Activated T-helper 1 cell treated with Interleukin-2 at 50 U/mL for 16 hours (primary cell): ENCODE data around the gene CDKAL1.

ENCODE experiments used
- DNase-seq: peaks from one replicate; pipeline ENCODE4 v3.0.0-alpha.2; 2020; ENCODE audit warnings: low read depth

CDKAL1 gene

DNA sequence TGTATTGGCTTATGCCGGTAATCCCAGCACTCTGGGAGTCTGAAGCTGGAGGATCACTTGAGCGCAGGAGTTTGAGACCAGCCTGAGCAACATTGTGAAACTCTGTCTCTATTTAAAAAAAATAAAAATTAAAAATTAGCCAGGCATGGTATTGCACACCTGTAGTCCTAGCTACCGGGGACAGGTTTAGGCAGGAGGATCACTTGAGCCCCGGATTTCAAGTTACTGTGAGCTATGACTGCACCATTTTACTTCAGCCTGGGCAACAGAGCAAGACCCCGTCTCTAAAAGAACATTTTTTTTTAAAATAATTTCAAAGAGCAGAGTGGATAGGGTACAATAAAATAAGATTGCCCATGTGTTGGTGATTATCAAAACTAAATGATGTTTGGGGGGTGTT lies 576.4 kb downstream of the CDKAL1 start:
- no peak for DNase-seq

DNA sequence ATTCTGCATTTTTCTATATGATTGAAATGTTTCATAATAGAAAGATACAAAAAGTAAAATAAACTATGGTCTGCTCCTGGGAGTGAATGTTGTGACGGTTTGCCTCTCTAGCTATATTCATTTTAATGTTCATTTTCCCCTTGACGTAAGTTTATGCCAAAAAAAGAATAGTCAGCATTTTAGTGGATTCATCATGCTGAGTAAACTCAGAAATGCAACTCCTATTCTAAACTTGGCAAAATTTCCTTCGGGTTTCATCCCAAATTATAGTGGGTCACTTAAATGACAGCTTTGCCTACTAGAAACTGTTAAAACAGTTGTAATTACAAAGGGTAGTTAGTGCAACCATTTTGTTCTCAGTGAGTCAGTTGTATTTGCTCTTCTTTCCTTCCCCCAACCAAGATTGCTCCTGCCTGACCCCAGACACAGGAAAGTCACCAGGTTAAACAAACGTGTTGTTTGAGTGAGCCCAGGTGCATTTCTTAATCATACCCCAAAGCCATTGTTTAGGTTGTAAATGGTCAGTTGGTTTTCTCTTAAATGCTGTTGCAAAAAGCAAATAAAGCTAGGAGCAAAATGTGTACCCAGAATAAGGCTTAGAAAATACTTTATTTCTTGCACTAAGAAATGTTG lies 577.0 kb downstream of the CDKAL1 start:
- DNase-seq, result no peak

DNA sequence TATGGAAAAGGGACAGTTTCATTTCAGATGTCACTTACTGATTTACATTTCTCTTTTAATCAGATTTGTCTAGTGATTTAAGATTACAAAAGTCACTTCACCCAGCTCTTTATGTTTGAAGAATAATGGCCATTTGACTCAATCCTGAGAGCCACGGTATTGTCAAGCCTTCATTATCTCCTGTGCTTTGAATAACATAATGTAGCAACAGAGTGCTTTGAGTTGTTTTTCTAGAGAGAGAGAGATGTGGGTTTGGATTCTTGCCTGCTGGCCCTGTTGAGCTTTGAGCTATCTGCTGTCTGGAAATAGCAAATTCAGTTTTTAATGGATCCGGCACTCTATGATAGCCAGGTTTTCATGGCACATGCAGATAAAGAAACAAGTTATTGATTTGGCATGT lies 580.9 kb downstream of the CDKAL1 start:
- DNase-seq, result no peak

DNA sequence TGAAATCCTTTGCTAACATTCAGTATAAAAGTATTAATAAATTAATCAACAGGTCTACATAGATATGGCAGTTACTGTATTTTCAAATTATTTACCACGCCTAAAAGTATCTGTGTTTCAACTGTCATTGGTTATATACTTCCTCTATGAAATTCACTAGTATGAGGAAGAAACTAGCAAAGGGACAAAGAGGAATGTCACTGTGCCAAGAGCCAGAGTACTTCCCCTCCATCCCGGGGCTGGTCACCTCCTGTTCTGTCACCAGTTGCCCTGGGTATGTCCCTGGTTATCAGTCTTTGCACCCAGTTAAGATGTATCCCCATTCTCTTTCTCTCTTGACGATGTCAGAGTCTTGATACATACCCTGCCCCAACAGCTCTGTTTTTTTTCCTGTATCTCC lies 582.5 kb downstream of the CDKAL1 start:
- no peak for DNase-seq

DNA sequence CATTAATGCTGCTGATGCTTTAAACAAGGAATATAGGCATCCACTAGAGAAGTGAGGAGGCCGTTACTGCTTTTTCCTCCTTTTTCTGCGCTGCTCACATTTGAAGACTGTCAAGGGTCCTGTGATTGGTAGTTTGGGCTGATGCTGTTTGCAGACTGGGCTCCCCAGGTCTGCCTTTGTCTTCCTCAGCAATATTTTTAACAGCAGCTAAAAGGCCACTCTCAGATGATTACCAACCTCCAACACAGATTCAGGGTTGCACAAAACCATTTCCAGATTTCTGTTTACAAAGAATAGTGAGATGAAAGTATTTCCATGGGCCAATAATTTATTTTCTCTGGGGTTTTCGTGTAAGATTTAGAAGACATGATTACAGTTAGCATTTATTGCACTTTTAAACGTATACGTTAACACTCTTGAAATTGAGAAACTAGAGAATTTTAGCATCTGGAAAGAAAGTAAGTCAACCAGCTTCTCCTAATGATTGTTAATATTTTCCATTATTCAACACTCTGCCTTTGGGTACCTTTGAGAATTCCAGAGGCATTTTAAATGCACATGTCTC lies 584.0 kb downstream of the CDKAL1 start:
- no peak for DNase-seq

GRCh38 chr6:21121636-21122136 lies 587.4 kb downstream of the CDKAL1 start:
- no peak for DNase-seq

DNA sequence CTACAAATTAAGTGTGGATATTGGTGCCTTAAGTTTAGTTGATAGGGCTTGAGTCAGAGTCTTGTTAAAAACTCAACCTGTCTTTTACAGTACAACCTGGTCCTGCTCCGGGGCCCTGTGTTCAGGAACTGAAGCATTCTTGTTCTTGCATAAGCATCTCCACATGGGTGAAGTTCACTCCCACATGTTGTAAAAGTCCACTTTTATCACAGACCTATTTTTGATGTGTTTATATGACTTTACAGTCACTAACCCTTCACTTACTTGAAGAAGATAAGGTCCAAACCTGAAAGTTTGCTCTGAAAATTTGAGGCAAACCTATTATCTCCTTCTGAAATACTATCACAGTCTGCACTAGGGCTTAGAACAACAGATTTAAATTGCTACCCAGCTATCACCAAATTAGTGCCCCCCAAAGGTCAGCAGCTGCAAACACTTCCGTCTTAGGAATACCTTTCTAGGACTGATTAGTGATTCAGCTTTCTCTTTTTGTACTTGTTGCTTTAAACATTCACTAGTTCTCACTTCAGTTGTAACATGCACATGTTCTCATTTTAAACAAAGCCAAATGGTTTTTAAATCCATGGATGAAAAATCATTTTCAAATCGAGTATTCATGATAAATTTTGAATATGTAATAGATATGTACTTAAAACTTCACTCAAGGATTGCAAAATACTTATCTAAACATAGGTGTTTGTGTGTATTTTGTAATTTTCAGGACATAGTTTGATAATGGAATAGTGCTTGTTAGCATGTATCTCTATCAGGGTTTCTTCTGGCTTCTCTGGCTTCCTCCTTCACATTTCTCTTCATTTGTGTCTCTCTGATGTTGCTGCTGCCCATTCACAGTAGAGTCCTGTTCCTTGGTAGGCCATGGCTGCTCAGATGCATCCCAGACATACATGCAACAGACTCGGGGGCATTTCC lies 589.5 kb downstream of the CDKAL1 start:
- no peak for DNase-seq

GRCh38 chr6:21128601-21129000 lies 594.3 kb downstream of the CDKAL1 start:
- no peak for DNase-seq

DNA sequence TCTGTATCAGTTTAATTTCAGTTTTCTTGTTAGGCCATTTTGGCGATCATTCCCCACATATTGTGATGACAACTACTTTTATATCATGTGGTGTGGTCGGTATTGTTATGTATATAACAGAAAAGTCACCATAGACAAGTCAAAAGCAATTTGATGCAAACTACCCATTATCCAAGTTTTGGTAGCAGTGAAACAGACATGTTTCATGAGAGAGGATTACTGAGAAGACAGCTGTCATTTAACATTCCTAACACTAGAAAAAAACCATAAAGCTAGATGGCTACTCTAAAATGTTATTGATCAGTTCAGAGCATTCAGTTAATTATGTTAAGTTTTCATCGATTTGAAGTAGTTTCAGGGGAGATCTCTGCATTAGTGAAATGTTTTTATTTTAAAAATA lies 597.1 kb downstream of the CDKAL1 start:
- DNase-seq, result no peak

GRCh38 chr6:21132446-21132845 lies 598.2 kb downstream of the CDKAL1 start:
- DNase-seq, result no peak

- DNase-seq, result no peak
Measured at GRCh38 chr6:21132856-21133838, 598.9 kb downstream of the CDKAL1 start.

- DNase-seq, result no peak
Measured at GRCh38 chr6:21133901-21134300, 599.6 kb downstream of the CDKAL1 start.

DNA sequence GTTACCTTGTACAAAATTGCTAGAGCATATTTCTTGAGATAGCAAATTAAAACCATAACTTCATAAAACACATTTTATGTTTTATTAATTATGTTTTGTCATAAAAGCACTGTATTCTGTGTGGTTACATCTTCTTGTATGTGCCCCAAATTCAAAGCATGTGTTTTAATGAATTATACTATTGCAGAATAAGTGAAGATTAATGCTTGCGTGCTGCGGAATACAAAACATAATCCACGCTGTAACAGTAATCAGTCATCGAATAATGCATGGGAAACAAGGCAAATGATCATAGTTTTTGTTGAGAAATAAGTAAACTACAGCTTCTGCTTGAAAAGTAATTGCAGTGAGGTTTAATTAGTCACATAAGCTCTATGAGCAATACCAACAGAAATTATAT lies 600.1 kb downstream of the CDKAL1 start:
- no peak for DNase-seq

- no peak for DNase-seq
Measured at GRCh38 chr6:21135484-21136013, 601.3 kb downstream of the CDKAL1 start.

- no peak for DNase-seq
Measured at GRCh38 chr6:21137700-21138335, 603.6 kb downstream of the CDKAL1 start.

GRCh38 chr6:21138336-21139069 lies 604.2 kb downstream of the CDKAL1 start:
- no peak for DNase-seq

GRCh38 chr6:21140966-21141365 lies 606.7 kb downstream of the CDKAL1 start:
- DNase-seq, result no peak

GRCh38 chr6:21141616-21142303 lies 607.5 kb downstream of the CDKAL1 start:
- no peak for DNase-seq

DNA sequence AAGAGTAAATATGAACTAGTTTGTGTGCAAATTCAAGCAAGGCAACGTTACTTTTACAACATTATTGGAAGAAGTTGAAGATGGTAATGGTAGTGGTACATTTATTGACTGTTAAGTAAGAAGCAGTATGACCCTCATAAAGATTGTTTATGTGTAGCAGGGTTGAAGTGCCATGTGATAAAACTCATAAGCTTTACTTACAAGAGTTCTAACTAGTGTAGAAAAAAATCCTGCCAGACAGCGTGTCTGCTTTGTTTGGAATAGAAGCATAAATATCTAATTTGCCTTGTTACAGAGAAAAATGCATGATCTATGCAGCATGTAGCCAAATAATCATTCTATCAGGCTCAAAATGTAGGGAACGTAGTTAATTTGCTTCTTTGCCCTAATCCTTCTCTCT lies 608.5 kb downstream of the CDKAL1 start:
- DNase-seq, result no peak

- DNase-seq, result no peak
Measured at GRCh38 chr6:21143645-21144044, 609.4 kb downstream of the CDKAL1 start.
